GM12875 (cell line): ENCODE results near the gene SSC5D.

Experiments used
- H3K4me3 ChIP-seq: one replicate; pipeline ENCODE4 v1.5.1; 2011; ENCODE audit warnings: low read depth, low read length, control low read depth
- TF ChIP-seq, protein P1 (sequence below): IDR thresholded peaks from 2 replicates; pipeline ENCODE4 v1.5.1; 2011; ENCODE audit warnings: low read depth, mild to moderate bottlenecking, control low read depth, inconsistent platforms, low read length, moderate library complexity, borderline replicate concordance; ENCODE audit not compliant: insufficient read depth

Gene SSC5D

GRCh38 chr19:55567708-55568328, 79.6 kb downstream of the SSC5D start:
- no peak overlapping the region for H3K4me3 ChIP-seq
- TF ChIP-seq, protein P1, sequence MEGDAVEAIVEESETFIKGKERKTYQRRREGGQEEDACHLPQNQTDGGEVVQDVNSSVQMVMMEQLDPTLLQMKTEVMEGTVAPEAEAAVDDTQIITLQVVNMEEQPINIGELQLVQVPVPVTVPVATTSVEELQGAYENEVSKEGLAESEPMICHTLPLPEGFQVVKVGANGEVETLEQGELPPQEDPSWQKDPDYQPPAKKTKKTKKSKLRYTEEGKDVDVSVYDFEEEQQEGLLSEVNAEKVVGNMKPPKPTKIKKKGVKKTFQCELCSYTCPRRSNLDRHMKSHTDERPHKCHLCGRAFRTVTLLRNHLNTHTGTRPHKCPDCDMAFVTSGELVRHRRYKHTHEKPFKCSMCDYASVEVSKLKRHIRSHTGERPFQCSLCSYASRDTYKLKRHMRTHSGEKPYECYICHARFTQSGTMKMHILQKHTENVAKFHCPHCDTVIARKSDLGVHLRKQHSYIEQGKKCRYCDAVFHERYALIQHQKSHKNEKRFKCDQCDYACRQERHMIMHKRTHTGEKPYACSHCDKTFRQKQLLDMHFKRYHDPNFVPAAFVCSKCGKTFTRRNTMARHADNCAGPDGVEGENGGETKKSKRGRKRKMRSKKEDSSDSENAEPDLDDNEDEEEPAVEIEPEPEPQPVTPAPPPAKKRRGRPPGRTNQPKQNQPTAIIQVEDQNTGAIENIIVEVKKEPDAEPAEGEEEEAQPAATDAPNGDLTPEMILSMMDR = no peak
